GM19397 (cell line): ENCODE measurements around the gene FBXW10.
"Not testable (repeated sequence)": the region's sequence is repeated elsewhere in the genome, so short reads cannot be mapped to it uniquely, and the experiment has no call there.

Source experiments
- ATAC-seq: cut with Tn5 transposase; IDR thresholded peaks from one replicate; pipeline ENCODE4 v1.9.1; 2021; ENCODE audit warnings: mild to moderate bottlenecking, moderate library complexity; ENCODE audit not compliant: unreplicated experiment

FBXW10 gene, protein sequence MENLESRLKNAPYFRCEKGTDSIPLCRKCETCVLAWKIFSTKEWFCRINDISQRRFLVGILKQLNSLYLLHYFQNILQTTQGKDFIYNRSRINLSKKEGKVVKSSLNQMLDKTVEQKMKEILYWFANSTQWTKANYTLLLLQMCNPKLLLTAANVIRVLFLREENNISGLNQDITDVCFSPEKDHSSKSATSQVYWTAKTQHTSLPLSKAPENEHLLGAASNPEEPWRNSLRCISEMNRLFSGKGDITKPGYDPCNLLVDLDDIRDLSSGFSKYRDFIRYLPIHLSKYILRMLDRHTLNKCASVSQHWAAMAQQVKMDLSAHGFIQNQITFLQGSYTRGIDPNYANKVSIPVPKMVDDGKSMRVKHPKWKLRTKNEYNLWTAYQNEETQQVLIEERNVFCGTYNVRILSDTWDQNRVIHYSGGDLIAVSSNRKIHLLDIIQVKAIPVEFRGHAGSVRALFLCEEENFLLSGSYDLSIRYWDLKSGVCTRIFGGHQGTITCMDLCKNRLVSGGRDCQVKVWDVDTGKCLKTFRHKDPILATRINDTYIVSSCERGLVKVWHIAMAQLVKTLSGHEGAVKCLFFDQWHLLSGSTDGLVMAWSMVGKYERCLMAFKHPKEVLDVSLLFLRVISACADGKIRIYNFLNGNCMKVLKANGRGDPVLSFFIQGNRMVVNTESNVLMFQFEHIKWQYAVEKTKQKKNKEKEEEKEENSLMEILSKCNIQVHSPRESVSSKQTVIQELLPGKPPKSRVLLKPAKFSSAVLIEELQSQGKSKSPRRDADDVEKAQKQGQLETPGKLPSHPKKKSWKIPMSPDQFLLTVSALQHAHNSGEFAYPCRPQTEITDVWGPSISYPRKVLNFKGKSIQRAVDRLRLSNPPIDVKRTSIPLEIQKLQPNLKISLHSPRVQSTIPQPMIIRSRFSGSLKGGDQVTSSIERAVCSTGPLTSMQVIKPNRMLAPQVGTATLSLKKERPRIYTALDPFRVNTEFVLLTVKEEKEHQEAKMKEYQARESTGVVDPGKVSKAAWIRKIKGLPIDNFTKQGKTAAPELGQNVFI

DNA sequence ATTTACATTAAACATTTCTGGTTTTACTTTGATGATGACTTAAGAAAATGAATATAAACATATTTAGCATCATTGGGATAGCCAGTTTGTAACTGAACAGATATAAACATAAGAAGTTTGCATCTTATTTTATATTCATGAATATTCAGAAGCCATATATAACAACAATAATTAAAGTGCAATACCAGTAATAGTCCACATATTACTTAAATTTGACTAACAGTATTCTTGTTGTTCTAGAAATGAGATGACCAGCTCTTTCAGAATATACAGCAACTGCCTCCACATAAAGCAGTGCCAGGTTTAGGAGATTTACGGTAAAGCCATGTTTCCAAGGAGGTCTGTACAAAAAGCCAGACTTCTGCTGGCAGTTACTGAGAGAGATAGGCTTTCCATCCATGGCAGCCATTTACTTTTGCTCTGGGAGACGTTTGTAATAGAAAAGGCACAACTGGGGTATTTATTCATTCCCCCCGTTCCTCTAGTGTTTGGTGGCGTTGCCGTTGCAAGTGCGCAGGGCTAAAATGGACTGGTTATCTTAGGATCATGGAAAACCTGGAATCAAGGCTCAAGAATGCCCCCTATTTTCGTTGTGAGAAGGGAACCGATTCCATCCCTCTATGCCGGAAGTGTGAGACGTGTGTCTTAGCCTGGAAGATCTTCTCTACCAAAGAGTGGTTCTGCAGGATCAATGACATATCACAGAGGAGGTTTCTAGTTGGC lies at the start of gene FBXW10:
FBXW10 (plus strand) TSS at position 356 of the 723 bp plus-strand sequence; CDS start at position 547, 191 bp downstream.
- not testable (repeated sequence) for ATAC-seq

DNA sequence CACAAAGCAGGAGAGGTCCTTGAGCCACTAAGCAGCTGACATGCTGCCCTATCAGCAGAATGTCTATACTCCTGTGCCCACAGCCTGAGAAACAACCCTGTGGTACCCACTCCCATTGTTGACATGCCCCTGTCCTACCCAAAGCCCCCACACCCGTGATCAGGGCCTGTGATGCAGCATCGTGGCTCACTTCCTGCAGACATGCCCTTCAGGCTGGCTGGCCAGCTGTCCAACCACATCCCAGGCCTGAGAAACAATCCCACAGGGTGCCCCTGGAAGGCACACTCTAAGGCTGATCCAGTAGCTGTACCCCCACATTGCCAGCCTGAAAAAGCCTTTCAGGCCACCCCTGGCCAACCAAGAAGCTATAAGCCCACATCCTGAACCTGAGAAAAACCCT lies 48.7 kb upstream of the FBXW10 start:
- ATAC-seq: not testable (repeated sequence)

DNA sequence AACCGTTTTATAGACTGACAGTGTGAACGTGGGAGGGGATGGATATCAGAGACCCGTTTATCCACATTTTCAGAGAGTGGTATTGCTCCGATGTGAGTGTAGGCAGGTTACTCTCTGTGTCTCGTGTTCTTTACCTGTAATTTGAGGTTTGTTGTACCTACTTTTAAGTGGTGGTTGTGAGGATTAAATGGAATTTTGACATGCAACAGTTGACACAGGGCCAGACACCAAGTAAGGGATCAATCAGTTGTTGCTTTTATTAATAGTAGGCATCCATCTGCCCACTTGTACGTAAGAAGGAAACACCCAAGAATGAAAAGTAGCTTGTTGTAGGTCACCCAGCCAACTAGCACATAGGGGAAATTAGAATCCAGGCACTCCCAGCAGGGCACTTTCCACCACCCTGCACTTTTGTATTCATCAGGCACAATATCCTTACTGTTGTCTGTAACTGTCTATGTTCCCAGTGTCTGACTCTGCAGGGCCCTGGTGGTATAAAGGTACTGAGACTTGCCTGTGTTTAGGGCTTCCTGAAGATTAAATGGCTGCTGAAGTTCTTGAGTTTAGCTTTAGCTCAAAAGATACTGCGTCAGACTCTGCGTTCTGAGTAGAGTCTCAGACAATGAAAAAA lies 45.3 kb upstream of the FBXW10 start:
- not testable (repeated sequence) for ATAC-seq

DNA sequence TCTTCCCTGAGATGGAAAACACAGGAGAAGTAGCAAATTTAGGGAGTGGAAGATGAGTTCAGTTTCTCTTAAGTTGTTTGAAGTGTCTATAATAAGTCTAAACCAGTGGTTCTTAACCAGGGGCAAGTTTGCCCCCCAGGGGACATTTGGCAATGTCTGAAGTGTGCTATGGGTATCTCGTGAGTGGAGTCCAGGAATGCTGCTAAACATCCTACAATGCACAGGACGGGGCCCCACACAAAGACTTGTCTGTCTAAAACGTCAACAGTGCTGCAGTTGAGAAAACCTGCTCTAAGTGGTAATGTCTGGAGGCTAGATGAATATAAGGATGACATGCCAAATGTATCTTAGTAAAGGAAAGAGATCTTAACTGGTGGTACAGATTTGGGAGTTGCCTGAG lies 37.9 kb upstream of the FBXW10 start:
- ATAC-seq: not testable (repeated sequence)

DNA sequence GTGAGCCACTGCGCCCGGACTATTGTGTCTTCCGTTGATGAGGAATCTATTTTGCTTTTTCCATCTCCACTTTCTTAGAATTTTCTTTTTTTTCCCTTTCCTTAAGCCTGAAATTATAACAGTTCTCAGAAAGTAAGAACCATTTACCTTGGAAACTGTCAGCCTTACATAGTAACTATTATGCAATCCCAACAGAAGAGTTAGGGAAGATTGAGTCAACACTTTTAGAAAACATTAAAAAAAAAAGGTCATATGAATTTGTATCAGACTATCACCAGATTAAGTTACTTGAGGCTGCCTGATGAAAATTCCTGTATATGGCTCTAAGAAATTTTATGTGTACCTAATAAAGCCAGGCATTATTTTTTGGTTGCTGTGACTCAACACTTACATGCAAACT lies 35.6 kb upstream of the FBXW10 start:
- not testable (repeated sequence) for ATAC-seq

DNA sequence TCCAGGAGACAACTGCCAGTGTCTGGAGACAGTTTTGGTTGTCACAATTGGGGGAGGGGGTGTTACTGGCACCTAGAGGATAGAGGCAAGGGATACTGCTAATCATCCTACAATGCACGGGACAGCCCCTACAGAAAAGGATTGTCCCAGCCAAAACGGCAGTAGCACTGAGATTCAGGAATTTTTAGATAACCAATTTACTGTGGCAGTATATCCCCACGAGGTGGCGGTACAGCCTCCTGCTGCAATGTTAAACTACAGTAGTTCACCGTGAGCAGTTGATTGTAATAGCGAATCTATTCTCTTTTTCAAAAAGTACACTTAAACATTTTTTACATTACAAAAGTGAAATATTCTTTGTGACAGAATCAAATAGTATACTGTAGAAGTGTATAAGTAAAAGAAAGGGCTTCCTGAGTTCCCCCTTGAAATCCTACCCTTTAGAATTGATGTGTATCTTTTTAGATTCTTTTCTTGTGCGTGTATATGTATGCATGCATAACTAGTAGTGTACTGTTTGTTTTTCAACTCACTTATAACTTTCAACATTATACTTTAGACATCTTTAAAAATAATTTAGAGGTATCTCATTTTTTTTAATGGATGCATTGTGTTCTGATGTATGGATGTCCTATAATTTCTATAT lies 31.4 kb upstream of the FBXW10 start:
- not testable (repeated sequence) for ATAC-seq

DNA sequence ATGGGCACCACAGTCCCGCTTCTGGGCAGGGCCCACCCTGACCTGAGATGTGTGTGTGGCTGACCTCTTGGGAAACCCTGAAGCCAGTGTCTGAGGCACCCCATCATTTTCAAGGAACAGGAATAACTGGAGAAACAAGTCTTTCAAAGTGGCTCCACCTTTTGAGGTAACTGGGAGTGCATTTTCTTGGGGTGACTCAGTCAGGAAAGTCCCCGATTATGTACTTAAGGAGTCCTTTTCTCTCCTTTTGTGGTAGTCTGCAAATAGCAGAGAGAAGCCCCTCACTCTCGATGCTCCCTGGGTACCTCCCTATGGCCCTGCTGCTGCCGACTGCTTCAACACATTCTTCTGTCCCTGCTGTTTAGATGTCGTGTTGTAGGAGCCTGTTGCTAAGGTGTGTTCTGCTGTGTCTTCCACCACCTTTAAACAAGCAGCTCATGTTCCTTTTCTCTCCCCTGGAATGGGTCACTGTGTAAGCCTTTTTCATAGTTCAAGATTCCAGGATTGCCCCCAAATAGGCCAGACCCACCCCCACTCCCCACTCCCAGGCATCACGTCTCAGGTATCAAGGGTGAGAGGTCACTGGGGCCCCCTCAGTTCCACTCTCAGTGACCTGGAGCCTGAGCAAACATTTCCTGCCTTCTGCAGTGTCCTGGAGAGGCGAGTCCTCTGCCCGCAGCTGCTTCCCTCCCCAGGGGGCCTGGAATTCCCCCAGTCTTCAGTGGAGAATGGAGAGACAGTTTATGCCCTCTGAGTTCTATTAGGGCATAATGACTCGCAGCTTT lies 25.0 kb upstream of the FBXW10 start:
- not testable (repeated sequence) for ATAC-seq

DNA sequence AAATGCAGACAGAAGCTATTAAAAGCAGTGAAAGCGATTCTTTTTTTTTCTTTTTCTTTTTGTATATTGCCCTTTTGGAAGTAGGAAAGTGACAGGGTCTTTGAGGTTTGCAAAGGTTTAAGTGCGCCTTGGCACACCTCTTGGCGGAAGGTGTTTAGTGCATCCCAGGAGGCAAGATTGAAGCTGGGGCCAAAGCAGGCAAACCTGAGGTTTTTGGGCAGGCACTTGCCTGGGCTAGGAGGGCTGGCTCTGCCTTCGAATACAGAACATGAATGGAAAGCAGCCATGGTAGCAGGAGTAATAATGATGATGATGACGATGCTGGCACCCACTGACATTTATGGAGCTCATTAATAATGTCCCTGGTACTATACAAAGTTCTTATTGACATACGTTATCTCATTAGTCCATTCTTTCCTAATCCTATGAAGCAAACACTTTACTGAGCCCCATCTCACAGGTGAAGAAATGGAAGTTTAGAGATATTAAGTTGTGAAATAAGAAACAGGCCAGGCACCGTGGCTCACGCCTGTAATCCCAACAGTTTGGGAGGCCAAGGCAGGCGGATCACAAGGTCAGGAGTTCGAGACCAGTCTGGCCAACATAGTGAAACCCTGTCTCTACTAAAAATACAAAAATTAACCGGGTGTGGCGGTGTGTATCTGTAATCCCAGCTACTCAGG lies 24.3 kb upstream of the FBXW10 start:
- not testable (repeated sequence) for ATAC-seq

DNA sequence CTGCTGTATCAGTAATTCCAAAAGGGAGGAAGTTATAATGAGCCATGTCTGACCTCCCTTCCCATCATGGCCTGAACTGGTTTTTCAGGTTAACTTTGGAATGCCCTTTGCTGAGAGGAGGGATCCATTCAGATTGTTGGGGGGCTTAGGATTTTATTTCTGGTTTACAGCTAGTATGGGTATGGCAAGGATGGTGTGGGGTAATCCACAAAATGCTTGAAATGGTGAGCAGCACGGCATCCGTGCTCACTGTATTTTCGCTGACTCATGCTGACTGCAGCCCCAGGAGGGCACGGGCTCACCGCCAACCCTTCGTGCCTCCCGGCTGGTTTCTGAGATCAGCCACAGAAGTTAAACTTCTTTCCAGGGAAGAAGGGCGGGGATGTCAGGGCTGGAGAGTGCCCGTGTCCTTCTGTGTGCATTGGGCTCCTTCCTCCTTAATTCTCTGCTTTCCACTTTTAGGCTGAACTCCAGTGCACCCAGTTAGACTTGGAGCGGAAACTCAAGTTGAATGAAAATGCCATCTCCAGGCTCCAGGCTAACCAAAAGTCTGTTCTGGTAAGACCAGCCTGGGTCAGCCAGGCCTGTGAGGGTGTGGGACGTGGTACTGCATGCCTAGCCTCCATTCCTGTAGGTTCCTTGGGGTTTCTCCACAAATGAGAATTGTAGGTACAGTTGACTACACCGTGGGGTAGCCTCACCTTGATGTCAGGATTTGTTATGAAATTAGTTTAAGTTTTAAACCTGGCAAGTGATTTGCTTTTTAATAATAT lies 21.9 kb upstream of the FBXW10 start:
- ATAC-seq: not testable (repeated sequence)

DNA sequence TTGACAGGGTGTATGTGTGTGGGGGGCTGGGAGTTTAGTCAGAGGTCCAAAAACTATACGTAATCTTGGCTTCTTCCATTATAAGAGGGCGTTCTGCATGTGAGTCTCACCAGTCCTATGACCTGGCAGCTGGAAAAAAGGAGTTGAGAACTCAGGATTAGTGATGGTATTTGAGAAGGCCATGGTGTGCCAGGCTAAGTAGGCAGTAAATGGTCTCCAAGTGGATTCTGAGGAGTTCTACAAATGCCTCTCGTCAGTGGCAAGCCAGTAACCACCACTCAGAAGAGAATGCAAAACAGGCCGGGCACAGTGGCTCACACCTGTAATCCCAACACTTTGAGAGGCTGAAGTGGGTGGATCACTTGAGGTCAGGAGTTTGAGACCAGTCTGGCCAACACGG lies 21.2 kb upstream of the FBXW10 start:
- ATAC-seq: not testable (repeated sequence)

DNA sequence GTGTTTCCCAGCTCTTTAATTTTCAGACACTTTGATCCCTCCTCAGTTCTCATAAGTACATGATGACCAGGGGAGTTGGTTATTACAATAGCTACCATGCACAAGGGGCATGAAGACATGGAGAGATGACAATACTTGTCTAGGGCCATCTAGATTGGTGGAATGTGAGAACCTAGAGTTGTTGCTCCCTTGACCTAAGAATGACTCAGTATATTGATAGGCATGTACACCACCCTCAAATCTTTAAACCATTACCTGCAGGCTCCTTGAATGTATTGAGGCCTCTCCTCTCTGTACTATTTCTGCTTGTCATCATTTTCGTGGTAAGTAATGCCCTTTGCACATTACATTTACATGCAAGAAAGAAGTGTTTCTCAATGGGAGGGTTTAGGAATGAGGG lies 20.3 kb upstream of the FBXW10 start:
- ATAC-seq: not testable (repeated sequence)

DNA sequence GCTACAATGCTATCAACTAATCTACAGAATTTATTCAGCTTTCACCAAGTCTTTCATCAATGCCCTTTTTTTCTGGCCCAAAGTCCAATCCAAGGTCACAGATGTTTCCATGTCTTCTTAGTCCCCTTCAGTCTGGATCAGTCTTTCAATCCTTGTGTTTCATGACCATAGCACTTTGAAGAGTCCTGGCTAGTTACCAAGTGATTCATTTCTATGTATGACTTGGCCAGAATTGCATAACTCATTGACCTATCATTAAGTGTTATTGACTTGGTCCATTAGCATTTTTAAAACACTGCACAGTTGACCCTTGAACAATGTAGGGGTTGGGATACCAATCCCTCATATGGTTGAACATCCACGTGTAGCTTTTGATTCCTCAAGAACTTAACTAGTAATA lies 11.4 kb upstream of the FBXW10 start:
- not testable (repeated sequence) for ATAC-seq

DNA sequence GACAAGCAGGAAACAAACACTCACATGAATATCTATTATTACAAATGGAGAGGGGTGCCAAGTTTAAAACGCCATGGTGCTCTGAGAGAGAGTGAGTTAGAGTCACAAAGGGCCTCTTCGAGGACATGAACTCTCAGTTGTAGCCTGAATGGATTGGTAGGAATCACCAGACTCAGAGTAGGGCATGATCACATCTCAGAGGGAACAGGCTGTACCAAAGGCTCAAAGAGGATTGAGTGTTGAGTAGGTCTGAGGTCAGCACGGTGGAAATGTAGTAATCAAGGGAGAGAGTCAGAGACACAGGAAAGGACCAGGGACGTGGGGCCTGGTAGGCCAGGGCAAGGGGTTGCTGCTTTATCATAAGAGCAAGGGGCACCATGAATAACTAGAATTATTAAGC lies 10.5 kb upstream of the FBXW10 start:
- not testable (repeated sequence) for ATAC-seq

DNA sequence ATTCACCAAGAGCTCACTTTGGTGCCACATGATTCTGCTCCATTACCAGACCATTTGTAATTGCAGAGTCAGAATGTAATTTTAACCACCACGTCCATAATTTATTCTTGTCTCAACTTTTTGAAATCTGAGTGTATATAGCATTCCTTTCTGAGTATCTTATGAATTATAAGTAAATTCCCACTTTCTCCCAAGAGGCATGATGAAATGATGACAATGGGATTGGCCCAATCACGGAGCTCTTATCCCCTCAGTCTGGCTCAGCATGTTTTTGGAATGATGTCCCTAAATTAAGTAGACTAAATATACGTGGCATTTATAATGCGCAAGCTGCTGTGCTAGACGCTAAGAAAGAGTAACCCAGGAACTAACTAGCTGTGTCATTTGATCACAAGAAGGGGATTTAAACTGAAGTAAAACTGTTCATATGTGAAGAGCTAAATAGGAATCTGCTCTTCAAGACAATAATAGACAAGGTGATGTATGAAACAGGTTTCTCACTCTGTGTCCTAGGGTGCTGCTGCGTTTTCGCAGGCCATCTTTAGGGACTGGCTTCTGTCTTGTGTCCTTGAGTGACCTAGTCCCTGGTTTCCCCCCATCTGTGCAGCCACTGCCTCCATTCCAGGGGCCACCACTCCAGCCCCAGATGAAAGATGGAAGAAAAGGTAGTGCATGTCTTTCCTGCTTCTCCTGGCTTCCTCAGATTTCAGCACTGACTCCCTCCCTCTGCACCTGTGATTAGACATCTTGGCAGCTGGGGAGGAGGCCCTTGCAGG lies 4.0 kb upstream of the FBXW10 start:
- not testable (repeated sequence) for ATAC-seq

DNA sequence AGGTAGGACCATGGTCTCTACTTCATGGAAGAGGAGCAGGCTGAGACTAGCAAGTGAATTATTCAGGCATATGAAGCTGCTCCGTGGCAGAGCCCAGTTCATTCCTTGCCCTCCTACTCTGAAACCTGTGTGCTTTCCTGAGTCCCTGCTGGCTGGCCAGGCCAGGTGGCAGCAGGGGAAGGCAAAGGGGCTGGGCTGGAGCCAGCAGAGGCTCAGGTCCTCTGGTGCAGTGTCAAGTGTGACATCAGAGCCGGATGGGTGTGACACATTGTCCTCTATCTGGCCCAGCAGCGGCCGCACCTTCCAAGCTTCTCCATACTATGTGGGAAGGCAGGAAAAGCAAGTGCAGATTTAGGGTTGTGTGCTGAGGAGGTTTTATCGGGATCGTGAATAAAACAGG lies 2.6 kb upstream of the FBXW10 start:
- not testable (repeated sequence) for ATAC-seq

DNA sequence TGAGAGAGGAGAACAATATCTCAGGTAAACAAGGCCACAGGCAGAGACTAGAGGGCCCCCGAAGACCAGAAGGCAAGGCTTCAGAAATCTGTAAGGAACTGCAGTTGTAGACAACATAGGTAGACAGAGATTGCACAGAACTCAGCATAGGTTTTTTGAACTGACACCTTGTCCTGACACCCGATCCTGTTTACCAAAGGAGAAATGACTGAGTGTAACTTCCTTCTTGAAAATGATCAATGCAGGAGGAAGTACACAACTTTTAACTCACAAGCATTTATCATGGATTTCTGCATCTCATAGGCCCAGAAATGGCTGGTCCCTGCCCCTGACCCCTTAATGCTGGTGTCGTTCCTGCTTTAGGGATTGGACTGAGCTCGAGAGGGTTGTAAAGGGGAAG lies 872 bp downstream of the FBXW10 start:
- not testable (repeated sequence) for ATAC-seq

DNA sequence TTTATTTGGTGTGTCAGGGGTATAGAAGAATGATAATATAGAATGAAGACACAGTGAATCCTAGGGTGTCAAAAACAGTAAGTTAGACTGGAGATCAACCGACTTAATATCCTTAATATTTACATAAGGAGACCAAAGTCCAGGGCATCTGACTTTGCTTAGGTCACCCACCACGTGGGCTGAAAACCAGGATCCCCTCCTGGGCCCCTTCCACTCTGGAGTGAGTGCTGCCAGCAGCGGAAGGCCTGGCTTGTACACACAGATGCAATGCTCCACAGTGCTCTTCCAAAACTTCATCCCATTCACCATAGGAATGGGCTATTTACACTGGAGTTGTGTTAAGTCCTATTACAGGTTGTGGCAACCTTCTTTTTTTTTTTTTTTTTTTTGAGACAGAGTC lies 2.7 kb downstream of the FBXW10 start:
- not testable (repeated sequence) for ATAC-seq
